ENCODE results near the gene NSUN5. TPM values are rescaled to one million over a fixed set of nuclear protein-coding genes. Genes with fewer than 3 reads are reported as not detected.
A peak's percentile ranks its signal among the peaks of the same experiment; 100 is the strongest.
"Not testable (repeated sequence)": the region's sequence is repeated elsewhere in the genome, so short reads cannot be mapped to it uniquely, and the experiment has no call there.

Gene NSUN5
- total and polyA plus RNA-seq, 2 donors from 2014 or later, result 24.2 to 25.8 TPM

GRCh38 chr7:73313521-73313906, 4.9 kb upstream of the NSUN5 start:
- H3K4me1 ChIP-seq (ENCODE audit: control insufficient read depth in 2 of 3, insufficient read depth in 2 of 3, low read depth in 1 of 3, low read length in 3 of 3), result no peaks in the 10 kb centered on the region
- no peaks in the 10 kb centered on the region for H3K9me3 ChIP-seq (ENCODE audit: control insufficient read depth in 2 of 3, insufficient read depth in 1 of 3, low read length in 3 of 3)
- intact Hi-C loops (cut with DNase I), result no loop called here
- TF ChIP-seq, protein P1, sequence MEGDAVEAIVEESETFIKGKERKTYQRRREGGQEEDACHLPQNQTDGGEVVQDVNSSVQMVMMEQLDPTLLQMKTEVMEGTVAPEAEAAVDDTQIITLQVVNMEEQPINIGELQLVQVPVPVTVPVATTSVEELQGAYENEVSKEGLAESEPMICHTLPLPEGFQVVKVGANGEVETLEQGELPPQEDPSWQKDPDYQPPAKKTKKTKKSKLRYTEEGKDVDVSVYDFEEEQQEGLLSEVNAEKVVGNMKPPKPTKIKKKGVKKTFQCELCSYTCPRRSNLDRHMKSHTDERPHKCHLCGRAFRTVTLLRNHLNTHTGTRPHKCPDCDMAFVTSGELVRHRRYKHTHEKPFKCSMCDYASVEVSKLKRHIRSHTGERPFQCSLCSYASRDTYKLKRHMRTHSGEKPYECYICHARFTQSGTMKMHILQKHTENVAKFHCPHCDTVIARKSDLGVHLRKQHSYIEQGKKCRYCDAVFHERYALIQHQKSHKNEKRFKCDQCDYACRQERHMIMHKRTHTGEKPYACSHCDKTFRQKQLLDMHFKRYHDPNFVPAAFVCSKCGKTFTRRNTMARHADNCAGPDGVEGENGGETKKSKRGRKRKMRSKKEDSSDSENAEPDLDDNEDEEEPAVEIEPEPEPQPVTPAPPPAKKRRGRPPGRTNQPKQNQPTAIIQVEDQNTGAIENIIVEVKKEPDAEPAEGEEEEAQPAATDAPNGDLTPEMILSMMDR (IDR thresholded peaks at IDR 0.05; ENCODE audit: borderline replicate concordance, extremely low read depth, insufficient read depth), result no peak
- no peaks in the 10 kb centered on the region for H3K36me3 ChIP-seq (ENCODE audit: control insufficient read depth in 2 of 3, insufficient read depth in 3 of 3, low read length in 3 of 3)
- no peak overlapping the region for H3K27ac ChIP-seq (ENCODE audit: low read depth in 2 of 2, low read length in 2 of 2)
- no peak overlapping the region for H3K4me3 ChIP-seq (ENCODE audit: low read length in 3 of 3)
- H3K9ac ChIP-seq (ENCODE audit: low read length in 3 of 3), result no peak overlapping the region
- FAIRE-seq (no peak), DNase-seq (no peak)
- H3K27me3 ChIP-seq (ENCODE audit: control insufficient read depth, insufficient read depth, low read length), result no peaks in the 10 kb centered on the region

DNA sequence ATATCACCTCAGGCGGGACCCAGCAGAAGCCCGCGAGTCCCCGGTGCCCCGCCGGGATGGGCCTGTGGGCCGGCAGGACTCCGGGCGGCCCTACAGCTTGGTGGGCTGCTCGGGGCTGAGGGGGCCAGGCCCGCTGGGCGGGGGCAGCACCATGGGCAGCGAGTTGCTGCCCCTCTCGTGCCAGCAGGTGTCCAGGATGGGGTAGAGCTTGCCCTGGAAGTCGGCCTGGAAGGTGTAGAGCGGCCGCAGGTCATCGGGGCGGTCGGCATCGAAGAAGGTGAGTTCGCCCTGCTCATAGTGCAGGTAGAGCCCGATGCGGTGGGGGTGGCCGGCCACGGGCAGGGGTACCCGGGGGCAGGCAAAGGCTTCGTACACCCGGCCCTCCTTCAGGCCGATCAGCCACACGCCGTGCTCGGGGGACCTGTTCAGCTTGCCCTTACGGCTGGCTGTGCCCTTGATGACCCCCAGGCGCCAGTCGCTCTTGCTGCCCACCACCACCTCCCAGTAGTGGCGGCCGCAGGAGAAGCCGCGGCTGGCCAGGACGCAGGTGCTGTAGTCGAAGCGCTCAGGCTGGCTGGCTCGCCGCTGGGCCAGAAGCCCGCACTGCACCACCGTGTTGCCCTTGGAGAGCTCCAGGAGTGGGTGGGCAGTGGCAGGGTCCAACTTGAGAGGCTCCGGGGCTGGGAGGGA, 4.3 kb upstream of the NSUN5 start:
- intact Hi-C loops (cut with DNase I), result no loop called here
- H3K36me3 ChIP-seq (ENCODE audit: control insufficient read depth in 2 of 3, insufficient read depth in 3 of 3, low read length in 3 of 3), result no peaks in the 10 kb centered on the region
- H3K4me1 ChIP-seq (ENCODE audit: control insufficient read depth in 2 of 3, insufficient read depth in 2 of 3, low read depth in 1 of 3, low read length in 3 of 3), result peaks cover 0 to under 1% (median 0%) of the 10 kb centered on the region in 3 donors
- no peaks in the 10 kb centered on the region for H3K9me3 ChIP-seq (ENCODE audit: control insufficient read depth in 2 of 3, insufficient read depth in 1 of 3, low read length in 3 of 3)
- DNase-seq (no peak), FAIRE-seq (no peak)
- no peak overlapping the region for H3K27ac ChIP-seq (ENCODE audit: low read depth in 2 of 2, low read length in 2 of 2)
- no peak overlapping the region for H3K9ac ChIP-seq (ENCODE audit: low read length in 3 of 3)
- TF ChIP-seq, protein P1 (IDR thresholded peaks at IDR 0.05; ENCODE audit: borderline replicate concordance, extremely low read depth, insufficient read depth), result no peak
- no peak overlapping the region for H3K4me3 ChIP-seq (ENCODE audit: low read length in 3 of 3)
- H3K27me3 ChIP-seq (ENCODE audit: control insufficient read depth, insufficient read depth, low read length), result no peaks in the 10 kb centered on the region

DNA sequence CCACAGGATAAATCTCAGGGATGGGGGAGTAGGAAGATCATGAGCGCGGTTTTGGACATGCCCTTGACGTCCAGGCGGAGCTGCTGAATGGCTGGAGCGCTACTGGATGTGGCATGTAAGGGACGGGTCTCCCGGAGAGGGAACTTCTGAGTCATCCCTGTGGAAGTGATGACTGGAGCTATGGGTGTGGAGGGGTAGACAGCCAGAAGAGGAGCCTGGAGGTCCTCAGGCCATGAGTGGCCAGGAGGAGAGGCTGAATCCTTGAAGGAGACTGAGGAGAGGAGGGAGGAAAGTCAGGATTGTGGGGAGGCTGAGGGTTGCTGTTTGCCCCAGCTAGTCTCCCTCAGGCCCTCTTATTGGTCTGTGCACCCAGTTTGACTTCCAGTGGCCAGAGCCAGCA, 2.8 kb upstream of the NSUN5 start:
- FAIRE-seq; H3K27ac ChIP-seq (ENCODE audit: low read depth in 2 of 2, low read length in 2 of 2); H3K9ac ChIP-seq (ENCODE audit: low read length in 3 of 3); H3K27me3 ChIP-seq (ENCODE audit: control insufficient read depth, insufficient read depth, low read length); H3K36me3 ChIP-seq (ENCODE audit: control insufficient read depth in 2 of 3, insufficient read depth in 3 of 3, low read length in 3 of 3); H3K9me3 ChIP-seq (ENCODE audit: control insufficient read depth in 2 of 3, insufficient read depth in 1 of 3, low read length in 3 of 3); H3K4me3 ChIP-seq (ENCODE audit: low read length in 3 of 3); DNase-seq; H3K4me1 ChIP-seq (ENCODE audit: control insufficient read depth in 2 of 3, insufficient read depth in 2 of 3, low read depth in 1 of 3, low read length in 3 of 3); intact Hi-C loops (cut with DNase I): not testable (repeated sequence)

DNA sequence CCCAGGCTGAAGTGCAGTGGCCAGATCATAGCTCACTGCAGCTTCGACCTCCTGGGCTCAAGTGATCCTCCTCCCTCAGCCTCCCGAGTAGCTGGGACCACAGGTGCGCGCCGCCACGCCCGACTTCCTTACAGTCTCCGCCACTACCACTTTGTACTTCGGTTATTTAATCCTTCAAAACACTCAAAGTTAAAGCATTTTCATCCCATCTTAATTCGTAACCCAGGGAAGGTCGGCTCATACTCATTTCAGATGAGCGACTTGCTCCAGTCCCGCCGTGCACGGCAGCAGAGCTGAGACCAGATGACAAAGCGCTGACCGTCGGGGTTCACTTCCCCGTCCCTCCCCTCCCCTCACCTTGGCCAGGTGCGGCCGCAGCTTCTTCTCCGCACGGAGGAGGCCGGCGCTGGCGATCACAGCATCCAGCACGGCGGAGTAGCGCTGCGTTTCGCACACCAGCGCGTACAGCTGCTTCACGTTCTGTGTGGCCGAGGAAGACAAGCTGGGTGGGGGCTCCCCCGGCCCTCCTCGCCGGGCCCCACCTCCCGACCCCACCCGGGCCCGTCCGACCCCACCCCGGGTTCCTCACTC, 457 bp downstream of the NSUN5 start:
- Histone ChIP-seq H3K27me3 (ENCODE audit: control insufficient read depth, insufficient read depth, low read length) (no peaks in the 10 kb centered on the region), H3K27ac (ENCODE audit: low read depth in 2 of 2, low read length in 2 of 2) (no peak overlapping the region), H3K9me3 (ENCODE audit: control insufficient read depth in 2 of 3, insufficient read depth in 1 of 3, low read length in 3 of 3) (no peaks in the 10 kb centered on the region), H3K4me1 (ENCODE audit: control insufficient read depth in 2 of 3, insufficient read depth in 2 of 3, low read depth in 1 of 3, low read length in 3 of 3) (peaks cover 0 to 5% (median 0%) of the 10 kb centered on the region in 3 donors), H3K36me3 (ENCODE audit: control insufficient read depth in 2 of 3, insufficient read depth in 3 of 3, low read length in 3 of 3) (peaks cover 0 to 2% (median 0%) of the 10 kb centered on the region in 3 donors), H3K4me3 (ENCODE audit: low read length in 3 of 3) (peak overlapping the region; percentile 71 to 74 (median 73)), H3K9ac (ENCODE audit: low read length in 3 of 3) (peak overlapping the region in 1 of 3 donors; percentile 20)
- TF ChIP-seq, protein P1 (IDR thresholded peaks at IDR 0.05; ENCODE audit: borderline replicate concordance, extremely low read depth, insufficient read depth), result no peak
- intact Hi-C loops (cut with DNase I), result no loop called here
- FAIRE-seq, result no peak
- peak in 1 of 5 donors; percentile 58 for DNase-seq

Measured in kidney (tissue), 14 donors.